PC-3 (cell line): ENCODE results near the gene CDH12. TPM values are rescaled to one million over a fixed set of nuclear protein-coding genes. Genes with fewer than 3 reads are reported as not detected.

Source experiments
- ATAC-seq: fragments of 200-7000 bp; cut with Tn5 transposase; 2 replicates; pipeline ENCODE4 v1.9.1; 2020; ENCODE audit warnings: mild to moderate bottlenecking, moderate library complexity
- BruUV-seq: library from RNA; stranded (reverse); fragments of 400-500 nt; replicated peaks from 2 replicates; lab custom pipeline; 2021; lab: Mats Ljungman, UMichigan
- CTCF ChIA-PET: fragments of 300-600 bp; sonication (Branson Sonifier 250); formaldehyde crosslinking; loops from one replicate; lab custom pipeline; 2022; ENCODE audit warnings: antibody characterized with exemption; lab: Charles Lee
- POLR2A ChIA-PET: fragments of 300-600 bp; sonication (Branson Sonifier 250); formaldehyde crosslinking; loops from one replicate; lab custom pipeline; 2022; ENCODE audit warnings: antibody characterized with exemption; ENCODE audit not compliant: unreplicated experiment; lab: Charles Lee
- DNase-seq: peaks from one replicate; pipeline ENCODE4 v3.0.0-alpha.2; 2015
- H2AFZ ChIP-seq: fragments of 300-600 bp; sonication (generic); 2 replicates; pipeline ENCODE4 v1.6.0; 2016; ENCODE audit warnings: antibody characterized with exemption, low read length
- H3F3A ChIP-seq: fragments of 300-600 bp; sonication (generic); one replicate; pipeline ENCODE4 v1.6.0; 2017; ENCODE audit warnings: antibody characterized with exemption, low read length, control low read depth, mild to moderate bottlenecking; ENCODE audit not compliant: unreplicated experiment
- H3K27ac ChIP-seq: fragments of 300-600 bp; sonication (generic); 2 replicates; pipeline ENCODE4 v1.5.1; 2016; ENCODE audit warnings: mild to moderate bottlenecking, low read length
- H3K27me3 ChIP-seq: fragments of 300-600 bp; sonication (generic); 2 replicates; pipeline ENCODE4 v1.6.1; 2016; ENCODE audit warnings: low read length, mixed read lengths
- H3K36me3 ChIP-seq: fragments of 300-600 bp; sonication (generic); 2 replicates; pipeline ENCODE4 v1.6.1; 2016; ENCODE audit warnings: low read depth, mixed run types, low read length, mixed read lengths
- H3K4me1 ChIP-seq: fragments of 300-600 bp; sonication (generic); 2 replicates; pipeline ENCODE4 v1.5.1; 2016; ENCODE audit warnings: low read length; ENCODE audit not compliant: insufficient read depth
- H3K4me2 ChIP-seq: fragments of 300-600 bp; sonication (generic); 2 replicates; pipeline ENCODE4 v1.6.0; 2016; ENCODE audit warnings: low read length
- H3K4me3 ChIP-seq: fragments of 300-600 bp; sonication (generic); 2 replicates; pipeline ENCODE4 v1.5.1; 2016; ENCODE audit warnings: mild to moderate bottlenecking, low read length, mixed read lengths
- H3K79me2 ChIP-seq: fragments of 300-600 bp; sonication (generic); 2 replicates; pipeline ENCODE4 v1.6.1; 2017; ENCODE audit warnings: low read length, mixed read lengths
- H3K9ac ChIP-seq: fragments of 300-600 bp; sonication (generic); 2 replicates; pipeline ENCODE4 v1.6.0; 2016; ENCODE audit warnings: mild to moderate bottlenecking, low read length
- H3K9me2 ChIP-seq: fragments of 300-600 bp; sonication (generic); replicated peaks from 2 replicates; pipeline ENCODE4 v1.6.1; 2016; ENCODE audit warnings: mixed run types, low read length, mixed read lengths
- H3K9me3 ChIP-seq: fragments of 300-600 bp; sonication (generic); 2 replicates; pipeline ENCODE4 v1.6.1; 2016; ENCODE audit warnings: low read length, mixed read lengths
- H4K20me1 ChIP-seq: fragments of 300-600 bp; sonication (generic); 2 replicates; pipeline ENCODE4 v1.6.1; 2016; ENCODE audit warnings: low read length, mixed read lengths
- EZH2 ChIP-seq: fragments of 300-600 bp; sonication (generic); IDR thresholded peaks from one replicate; pipeline ENCODE4 v1.6.1; 2017; ENCODE audit warnings: antibody characterized with exemption, mild to moderate bottlenecking, low read length; ENCODE audit not compliant: unreplicated experiment
- EZH2phosphoT487 ChIP-seq: fragments of 300-600 bp; sonication (generic); IDR thresholded peaks from 2 replicates; pipeline ENCODE4 v1.6.1; 2018; ENCODE audit warnings: mild to moderate bottlenecking, antibody characterized with exemption, low read length, borderline replicate concordance
- intact Hi-C: fragments of 100-400 bp; cut with micrococcal nuclease; formaldehyde crosslinking; loops from 2 replicates; pipeline ENCODE4 v1.9.0; 2023
- total RNA-seq: library from RNA; depleted of rRNA; stranded (reverse); fragments of >200 nt; gene quantifications from 2 replicates; pipeline ENCODE4 v1.2.3, GENCODE V29; 2014
- TF ChIP-seq, protein P1 (sequence below): fragments of 300-600 bp; sonication (generic); conservative IDR thresholded peaks from 2 replicates; pipeline ENCODE4 v1.5.1; 2017; ENCODE audit warnings: antibody characterized with exemption, low read depth, mild to moderate bottlenecking, low read length

The CDH12 gene
- total RNA-seq, 1 experiment from 2014 or later, result 0.44 TPM

DNA sequence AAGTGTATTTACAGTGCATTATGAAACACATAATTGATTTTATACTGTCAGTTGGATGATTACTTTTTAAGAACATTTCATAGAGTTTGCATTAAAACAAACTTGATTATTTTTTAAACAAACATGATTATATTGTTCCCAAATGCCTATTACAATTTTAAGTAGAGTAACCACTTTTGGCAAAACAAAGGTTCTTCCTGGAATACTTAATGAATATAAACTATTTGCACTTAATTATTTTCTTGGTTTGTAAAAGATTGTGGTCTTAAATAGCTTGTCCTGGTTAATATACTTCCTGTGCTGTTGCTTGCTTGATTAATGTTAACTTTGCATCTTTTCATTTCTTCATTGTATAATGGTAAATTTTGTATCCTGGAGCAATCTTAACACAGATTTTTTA is 180.0 kb downstream of the CDH12 start:
- no TSS peak for BruUV-seq
- ChIA-PET CTCF (no interaction called here), POLR2A (no interaction called here)
- Histone ChIP-seq H3K79me2 (no peaks in the 10 kb centered on the region), H3K4me1 (no peaks in the 10 kb centered on the region), H2AFZ (no peak overlapping the region), H3K36me3 (no peaks in the 10 kb centered on the region), H3K27ac (no peak overlapping the region), H3K9me3 (no peaks in the 10 kb centered on the region), H3K9ac (no peak overlapping the region), H4K20me1 (no peaks in the 10 kb centered on the region), H3K4me2 (no peak overlapping the region), H3F3A (no peaks in the 10 kb centered on the region), H3K9me2 (no peaks in the 10 kb centered on the region), H3K27me3 (no peaks in the 10 kb centered on the region), H3K4me3 (no peak overlapping the region)
- DNase-seq, result no peak
- intact Hi-C loops, result no loop called here
- TF ChIP-seq EZH2, result no peak
- no peak for TF ChIP-seq EZH2phosphoT487
- TF ChIP-seq, protein P1, sequence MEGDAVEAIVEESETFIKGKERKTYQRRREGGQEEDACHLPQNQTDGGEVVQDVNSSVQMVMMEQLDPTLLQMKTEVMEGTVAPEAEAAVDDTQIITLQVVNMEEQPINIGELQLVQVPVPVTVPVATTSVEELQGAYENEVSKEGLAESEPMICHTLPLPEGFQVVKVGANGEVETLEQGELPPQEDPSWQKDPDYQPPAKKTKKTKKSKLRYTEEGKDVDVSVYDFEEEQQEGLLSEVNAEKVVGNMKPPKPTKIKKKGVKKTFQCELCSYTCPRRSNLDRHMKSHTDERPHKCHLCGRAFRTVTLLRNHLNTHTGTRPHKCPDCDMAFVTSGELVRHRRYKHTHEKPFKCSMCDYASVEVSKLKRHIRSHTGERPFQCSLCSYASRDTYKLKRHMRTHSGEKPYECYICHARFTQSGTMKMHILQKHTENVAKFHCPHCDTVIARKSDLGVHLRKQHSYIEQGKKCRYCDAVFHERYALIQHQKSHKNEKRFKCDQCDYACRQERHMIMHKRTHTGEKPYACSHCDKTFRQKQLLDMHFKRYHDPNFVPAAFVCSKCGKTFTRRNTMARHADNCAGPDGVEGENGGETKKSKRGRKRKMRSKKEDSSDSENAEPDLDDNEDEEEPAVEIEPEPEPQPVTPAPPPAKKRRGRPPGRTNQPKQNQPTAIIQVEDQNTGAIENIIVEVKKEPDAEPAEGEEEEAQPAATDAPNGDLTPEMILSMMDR, result no peak
- no peak for ATAC-seq

DNA sequence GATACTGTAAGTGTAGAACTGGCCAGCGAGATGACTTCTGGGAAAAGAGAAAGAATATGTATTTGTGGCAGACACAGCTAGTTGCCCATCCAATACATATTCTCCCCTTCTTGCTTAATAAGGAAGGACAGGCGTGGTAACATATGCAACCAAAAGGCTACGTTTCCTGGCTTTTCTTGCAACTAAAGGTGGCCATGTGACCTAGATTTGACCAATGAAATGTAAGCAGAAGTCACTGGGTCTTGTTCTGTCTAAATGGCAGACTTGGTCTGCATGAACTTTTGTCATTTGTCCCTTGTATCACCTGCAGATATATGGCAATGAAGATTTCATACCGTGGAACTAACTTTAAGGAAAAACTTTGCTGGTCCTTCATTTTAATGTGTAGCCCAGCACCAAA is 183.8 kb downstream of the CDH12 start:
- intact Hi-C loops, result no loop called here
- Histone ChIP-seq H2AFZ (no peak overlapping the region), H3K4me3 (no peak overlapping the region), H4K20me1 (no peaks in the 10 kb centered on the region), H3K36me3 (no peaks in the 10 kb centered on the region), H3K9me2 (no peaks in the 10 kb centered on the region), H3K9me3 (no peaks in the 10 kb centered on the region), H3K4me2 (no peak overlapping the region), H3K79me2 (no peaks in the 10 kb centered on the region), H3K9ac (no peak overlapping the region), H3K4me1 (no peaks in the 10 kb centered on the region), H3F3A (no peaks in the 10 kb centered on the region), H3K27ac (no peak overlapping the region), H3K27me3 (no peaks in the 10 kb centered on the region)
- TF ChIP-seq EZH2phosphoT487 (no peak), EZH2 (no peak)
- TF ChIP-seq, protein P1, result no peak
- no TSS peak for BruUV-seq
- ATAC-seq (no peak), DNase-seq (no peak)
- ChIA-PET POLR2A (no interaction called here), CTCF (no interaction called here)

DNA sequence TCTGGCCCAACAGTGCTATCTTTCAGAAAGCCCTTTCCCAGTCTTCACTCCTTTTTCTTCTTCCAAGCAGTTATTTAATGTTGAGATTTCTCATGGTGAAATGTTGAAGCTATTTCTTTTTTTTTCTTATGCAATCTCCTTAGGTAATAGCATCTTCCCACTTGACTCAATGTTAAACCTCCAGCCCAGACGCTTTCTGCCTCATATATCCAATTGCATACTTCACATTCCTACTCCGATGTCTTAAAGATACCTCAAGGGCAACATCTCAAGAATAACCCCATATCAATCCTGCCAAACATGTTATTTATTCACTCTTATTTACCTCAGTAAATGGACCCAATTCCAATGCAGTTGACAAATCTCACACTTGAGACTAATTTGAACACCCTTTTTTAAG is 187.3 kb downstream of the CDH12 start:
- CTCF ChIA-PET, result no interaction called here
- Histone ChIP-seq H2AFZ (no peak overlapping the region), H3K9ac (no peak overlapping the region)

More for the DNA sequence above, 187.3 kb downstream of the CDH12 start:
- H4K20me1 ChIP-seq, result no peaks in the 10 kb centered on the region
- H3K9me2 ChIP-seq, result no peaks in the 10 kb centered on the region
- no peaks in the 10 kb centered on the region for H3K27me3 ChIP-seq
- no TSS peak for BruUV-seq
- no peak overlapping the region for H3K4me3 ChIP-seq
- intact Hi-C loops, result no loop called here
- no peak overlapping the region for H3K27ac ChIP-seq
- no peaks in the 10 kb centered on the region for H3K9me3 ChIP-seq
- no peak overlapping the region for H3K4me2 ChIP-seq
- ATAC-seq (no peak), DNase-seq (no peak)
- POLR2A ChIA-PET, result no interaction called here
- no peaks in the 10 kb centered on the region for H3K79me2 ChIP-seq
- no peaks in the 10 kb centered on the region for H3F3A ChIP-seq
- H3K4me1 ChIP-seq, result no peaks in the 10 kb centered on the region
- no peaks in the 10 kb centered on the region for H3K36me3 ChIP-seq
- no peak for TF ChIP-seq EZH2phosphoT487
- TF ChIP-seq EZH2, result no peak
- TF ChIP-seq, protein P1, result no peak
